IMR-90 (cell line): Measurements from ENCODE around the gene CEP20. TPM values are rescaled to one million over a fixed set of nuclear protein-coding genes. Genes with fewer than 3 reads are reported as not detected.

Experiments
- ATAC-seq: fragments of 200-7000 bp; cut with Tn5 transposase; 2 replicates; pipeline ENCODE4 v1.9.1; 2020; ENCODE audit warnings: low read depth, mild to moderate bottlenecking, moderate library complexity
- BruUV-seq: library from RNA; stranded (reverse); fragments of 400-500 nt; replicated peaks from 2 replicates; lab custom pipeline; 2021; lab: Mats Ljungman, UMichigan
- CTCF ChIA-PET: fragments of 300-600 bp; formaldehyde crosslinking; extraction: SDS; loops from one replicate; lab custom pipeline; 2021; ENCODE audit warnings: antibody characterized with exemption; lab: Yijun Ruan, JAX
- POLR2A ChIA-PET: fragments of 300-600 bp; sonication (Branson Sonifier 250); formaldehyde crosslinking; loops from one replicate; lab custom pipeline; 2022; ENCODE audit warnings: antibody characterized with exemption; ENCODE audit not compliant: unreplicated experiment; lab: Charles Lee
- DNase-seq: peaks from one replicate; pipeline ENCODE4 v3.0.0; 2013
- H2AFZ ChIP-seq: replicated peaks from 2 replicates; pipeline ENCODE3; 2013; ENCODE audit warnings: low read length, mild to moderate bottlenecking; ENCODE audit not compliant: poor library complexity
- H2AK5ac ChIP-seq: 2 replicates; pipeline ENCODE4 v1.6.1; 2013; ENCODE audit warnings: low read depth, low read length, inconsistent platforms
- H2AK9ac ChIP-seq: replicated peaks from 2 replicates; pipeline ENCODE3; 2013; ENCODE audit warnings: mild to moderate bottlenecking, low read depth, low read length, moderate library complexity; ENCODE audit not compliant: poor library complexity
- H2BK120ac ChIP-seq: 2 replicates; pipeline ENCODE4 v1.6.1; 2013; ENCODE audit warnings: low read depth, low read length, inconsistent platforms
- H2BK15ac ChIP-seq: 3 replicates; pipeline ENCODE4 v1.6.1; 2013; ENCODE audit warnings: low read depth, low read length, inconsistent platforms
- H2BK20ac ChIP-seq: 2 replicates; pipeline ENCODE4 v1.6.1; 2013; ENCODE audit warnings: low read depth, mild to moderate bottlenecking, inconsistent platforms, low read length, moderate library complexity
- H2BK5ac ChIP-seq: 2 replicates; pipeline ENCODE4 v1.6.1; 2013; ENCODE audit warnings: mild to moderate bottlenecking, low read depth, low read length, inconsistent platforms; ENCODE audit not compliant: poor library complexity, severe bottlenecking
- H3K14ac ChIP-seq: replicated peaks from 2 replicates; pipeline ENCODE4 v1.6.1; 2013; ENCODE audit warnings: low read depth, low read length, inconsistent platforms
- H3K18ac ChIP-seq: 2 replicates; pipeline ENCODE4 v1.6.1; 2013; ENCODE audit warnings: low read depth, low read length, control low read depth
- H3K23ac ChIP-seq: 2 replicates; pipeline ENCODE4 v1.6.1; 2013; ENCODE audit warnings: low read depth, low read length, inconsistent platforms
- H3K27ac ChIP-seq: 2 replicates; pipeline ENCODE4 v1.5.1; 2013; ENCODE audit warnings: mild to moderate bottlenecking, control low read depth, low read length; ENCODE audit not compliant: insufficient read depth
- H3K27me3 ChIP-seq: 2 replicates; pipeline ENCODE4 v1.6.1; 2013; ENCODE audit warnings: low read length; ENCODE audit not compliant: control insufficient read depth, insufficient read depth
- H3K36me3 ChIP-seq: 2 replicates; pipeline ENCODE4 v1.6.1; 2013; ENCODE audit warnings: low read length, mixed read lengths; ENCODE audit not compliant: control insufficient read depth, insufficient read depth
- H3K4ac ChIP-seq: 2 replicates; pipeline ENCODE4 v1.6.1; 2013; ENCODE audit warnings: low read depth, low read length, inconsistent platforms
- H3K4me1 ChIP-seq: 2 replicates; pipeline ENCODE4 v1.6.1; 2013; ENCODE audit warnings: low read length, mixed read lengths; ENCODE audit not compliant: control insufficient read depth, insufficient read depth
- H3K4me2 ChIP-seq: 2 replicates; pipeline ENCODE4 v1.6.1; 2013; ENCODE audit warnings: low read depth, mild to moderate bottlenecking, control low read depth, low read length, moderate library complexity
- H3K4me3 ChIP-seq: 2 replicates; pipeline ENCODE4 v1.5.1; 2013; ENCODE audit warnings: low read depth, mild to moderate bottlenecking, control low read depth, low read length, moderate library complexity; ENCODE audit not compliant: insufficient read depth
- H3K56ac ChIP-seq: 2 replicates; pipeline ENCODE4 v1.6.1; 2013; ENCODE audit warnings: low read length, inconsistent platforms; ENCODE audit not compliant: insufficient read depth; ENCODE audit errors: extremely low read depth
- H3K79me1 ChIP-seq, 2 experiments: 2 replicates each; pipeline ENCODE4 v1.6.1; 2013; ENCODE audit warnings: low read length in 2 of 2, inconsistent platforms in 1 of 2, low read depth in 1 of 2
- H3K9ac ChIP-seq: 2 replicates; pipeline ENCODE4 v1.6.1; 2013; ENCODE audit warnings: low read depth, low read length, control low read depth
- H3K9me1 ChIP-seq: 2 replicates; pipeline ENCODE4 v1.6.1; 2013; ENCODE audit warnings: low read length, inconsistent platforms; ENCODE audit not compliant: insufficient read depth
- H3K9me3 ChIP-seq: 2 replicates; pipeline ENCODE4 v1.6.1; 2013; ENCODE audit warnings: low read length; ENCODE audit not compliant: control insufficient read depth, insufficient read depth
- H4K20me1 ChIP-seq: 2 replicates; pipeline ENCODE4 v1.6.1; 2013; ENCODE audit warnings: low read length, inconsistent platforms; ENCODE audit not compliant: insufficient read depth
- H4K5ac ChIP-seq: 2 replicates; pipeline ENCODE4 v1.6.1; 2013; ENCODE audit warnings: mild to moderate bottlenecking, low read depth, low read length, control low read depth
- H4K8ac ChIP-seq, 2 experiments: 2 replicates each; pipeline ENCODE4 v1.6.1; 2013; ENCODE audit warnings: low read depth in 2 of 2, low read length in 2 of 2, control low read depth in 1 of 2, inconsistent platforms in 1 of 2
- H4K91ac ChIP-seq: 2 replicates; pipeline ENCODE4 v1.6.1; 2013; ENCODE audit warnings: low read depth, low read length, inconsistent platforms; ENCODE audit not compliant: insufficient read depth
- MAFK ChIP-seq: IDR thresholded peaks from 2 replicates; pipeline ENCODE4 v1.6.1; 2012; ENCODE audit warnings: low read depth, low read length, improper control_type of control experiment
- NFE2L2 ChIP-seq: fragments of 150-350 bp; IDR thresholded peaks from 2 replicates; pipeline ENCODE4 v1.6.1; 2016; ENCODE audit warnings: low read depth, mild to moderate bottlenecking, low read length
- WGBS, 2 experiments: methylation state at CpG; one replicate each; pipeline versions ENCODE4 v1.1.5 to v1.1.7; 2013; ENCODE audit warnings: missing lambda C conversion rate in 2 of 2; ENCODE audit not compliant: insufficient read length in 1 of 2; ENCODE audit errors: extremely low coverage in 2 of 2; 5-methylcytosine and 5-hydroxymethylcytosine counted together
- dilution Hi-C: fragments of 300-500 bp; cut with HindIII; formaldehyde crosslinking; loops from one replicate; pipeline ENCODE4 v1.14.3; 2018; ENCODE audit warnings: low sequenced_read_pairs; ENCODE audit not compliant: unreplicated experiment
- in situ Hi-C: fragments of 300-500 bp; cut with MboI; formaldehyde crosslinking; loops from 3 replicates; pipeline ENCODE4 v1.14.3; 2019; ENCODE audit warnings: low sequenced_read_pairs, inconsistent platforms, mixed read lengths
- intact Hi-C: fragments of 100-400 bp; cut with micrococcal nuclease; formaldehyde crosslinking; loops from 2 replicates; pipeline ENCODE4 v1.10.0; 2022
- polyA plus RNA-seq, 3 experiments: library from polyadenylated mRNA; depleted of rRNA; stranded (reverse); fragments of >200 nt; gene quantifications; 2 replicates each; pipeline ENCODE4 v1.2.3, GENCODE V29; 2012; ENCODE audit warnings: low replicate concordance in 1 of 3
- total RNA-seq: library from RNA; depleted of rRNA; stranded (reverse); fragments of >200 nt; gene quantifications from 2 replicates; pipeline ENCODE4 v1.2.3, GENCODE V29; 2012

The CEP20 gene
- total and polyA plus RNA-seq, 2 of the 4 experiments (the other 2 are of a cell fraction), result 28.8 to 40.1 TPM

DNA sequence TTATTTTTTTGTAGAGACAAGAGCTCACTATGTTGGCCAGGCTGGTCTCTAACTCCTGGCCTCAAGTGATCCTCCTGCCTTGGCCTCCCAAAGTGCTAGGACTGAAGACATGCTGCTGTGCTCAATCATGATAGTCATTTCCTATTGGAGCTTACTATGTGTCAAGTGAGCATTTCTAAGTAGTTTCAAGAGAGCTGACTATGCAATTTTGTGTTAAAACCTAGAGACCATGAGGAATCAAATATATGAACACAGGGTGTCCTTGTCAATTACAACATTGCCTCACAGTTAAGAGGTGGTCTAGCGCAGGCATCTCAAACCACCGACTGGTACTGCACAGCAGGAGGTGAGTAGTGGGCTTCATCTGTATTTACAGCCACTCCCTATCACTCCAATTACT is 69.4 kb downstream of the CEP20 start:
- Histone ChIP-seq H3K27ac (no peak overlapping the region), H2BK20ac (no peak overlapping the region), H2BK120ac (no peak overlapping the region), H3K4me1 (no peaks in the 10 kb centered on the region), H2BK15ac (no peak overlapping the region), H4K20me1 (no peaks in the 10 kb centered on the region), H4K91ac (no peak overlapping the region), H3K9me1 (no peaks in the 10 kb centered on the region), H3K36me3 (no peaks in the 10 kb centered on the region), H3K9ac (no peak overlapping the region), H3K18ac (no peak overlapping the region), H2AK5ac (no peak overlapping the region), H3K23ac (no peak overlapping the region), H3K4me2 (no peak overlapping the region), H2BK5ac (no peak overlapping the region), H4K5ac (no peak overlapping the region), H3K4me3 (no peak overlapping the region), H3K56ac (no peak overlapping the region), H4K8ac (no peak overlapping the region), H2AFZ (no peak overlapping the region), H3K14ac (no peak overlapping the region), H3K4ac (no peak overlapping the region), H3K79me1 (no peaks in the 10 kb centered on the region), H2AK9ac (no peak overlapping the region), H3K9me3 (no peaks in the 10 kb centered on the region; the same call in 1 of the 2 replicates), H3K27me3 (peaks cover 10% of the 10 kb centered on the region)
- ATAC-seq (no peak), DNase-seq (no peak)
- TF ChIP-seq MAFK, result peak; percentile 89
- TF ChIP-seq NFE2L2, result no peak
- in situ Hi-C loops (no loop called here), dilution Hi-C loops (no loop called here), intact Hi-C loops (no loop called here)
- ChIA-PET CTCF (no interaction called here), POLR2A (no interaction called here)
- BruUV-seq, result no TSS peak
- WGBS, 2 experiments, result no CpG with 5 or more reads among the region's 2 CpGs
